ENCODE measurements around the gene HRH4. TPM values are rescaled to one million over a fixed set of nuclear protein-coding genes. Genes with fewer than 3 reads are reported as not detected.
A peak's percentile ranks its signal among the peaks of the same experiment; 100 is the strongest.

HRH4 gene
- total RNA-seq, 1 donor from 2014 or later, result 0.24 TPM

DNA sequence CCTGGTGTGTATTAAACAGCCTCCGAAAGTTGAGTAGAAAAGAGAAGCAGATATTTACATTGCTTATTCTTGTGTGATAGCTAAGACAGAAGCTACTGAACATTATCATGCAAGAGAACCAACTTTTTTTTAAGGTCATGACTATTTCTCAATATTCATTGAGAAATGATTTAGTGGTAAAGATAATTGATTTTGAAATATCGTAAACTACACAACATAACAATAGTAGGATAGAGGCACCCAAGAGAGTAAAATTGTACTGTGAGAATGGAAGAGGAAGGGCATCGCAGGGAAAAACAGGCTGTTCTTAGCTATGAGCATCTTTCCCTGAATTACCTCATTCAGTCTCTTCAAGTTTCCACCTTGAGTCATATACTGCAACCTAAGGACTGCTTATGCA lies 25.2 kb downstream of the HRH4 start:
- no peaks in the 10 kb centered on the region for H3K36me3 Mint-ChIP-seq
- H3K27me3 Mint-ChIP-seq, result no peaks in the 10 kb centered on the region
- DNase-seq (ENCODE audit: extremely low spot score, unreplicated experiment), result no peak
- no peak overlapping the region for H3K27ac Mint-ChIP-seq
- TF ChIP-seq, protein P1, sequence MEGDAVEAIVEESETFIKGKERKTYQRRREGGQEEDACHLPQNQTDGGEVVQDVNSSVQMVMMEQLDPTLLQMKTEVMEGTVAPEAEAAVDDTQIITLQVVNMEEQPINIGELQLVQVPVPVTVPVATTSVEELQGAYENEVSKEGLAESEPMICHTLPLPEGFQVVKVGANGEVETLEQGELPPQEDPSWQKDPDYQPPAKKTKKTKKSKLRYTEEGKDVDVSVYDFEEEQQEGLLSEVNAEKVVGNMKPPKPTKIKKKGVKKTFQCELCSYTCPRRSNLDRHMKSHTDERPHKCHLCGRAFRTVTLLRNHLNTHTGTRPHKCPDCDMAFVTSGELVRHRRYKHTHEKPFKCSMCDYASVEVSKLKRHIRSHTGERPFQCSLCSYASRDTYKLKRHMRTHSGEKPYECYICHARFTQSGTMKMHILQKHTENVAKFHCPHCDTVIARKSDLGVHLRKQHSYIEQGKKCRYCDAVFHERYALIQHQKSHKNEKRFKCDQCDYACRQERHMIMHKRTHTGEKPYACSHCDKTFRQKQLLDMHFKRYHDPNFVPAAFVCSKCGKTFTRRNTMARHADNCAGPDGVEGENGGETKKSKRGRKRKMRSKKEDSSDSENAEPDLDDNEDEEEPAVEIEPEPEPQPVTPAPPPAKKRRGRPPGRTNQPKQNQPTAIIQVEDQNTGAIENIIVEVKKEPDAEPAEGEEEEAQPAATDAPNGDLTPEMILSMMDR (conservative IDR thresholded peaks at IDR 0.05), result no peak
- no peak overlapping the region for H3K4me3 Mint-ChIP-seq
- peaks cover 12% of the 10 kb centered on the region for H3K4me1 Mint-ChIP-seq (ENCODE audit: unreplicated experiment)
- H3K9me3 Mint-ChIP-seq, result no peaks in the 10 kb centered on the region

DNA sequence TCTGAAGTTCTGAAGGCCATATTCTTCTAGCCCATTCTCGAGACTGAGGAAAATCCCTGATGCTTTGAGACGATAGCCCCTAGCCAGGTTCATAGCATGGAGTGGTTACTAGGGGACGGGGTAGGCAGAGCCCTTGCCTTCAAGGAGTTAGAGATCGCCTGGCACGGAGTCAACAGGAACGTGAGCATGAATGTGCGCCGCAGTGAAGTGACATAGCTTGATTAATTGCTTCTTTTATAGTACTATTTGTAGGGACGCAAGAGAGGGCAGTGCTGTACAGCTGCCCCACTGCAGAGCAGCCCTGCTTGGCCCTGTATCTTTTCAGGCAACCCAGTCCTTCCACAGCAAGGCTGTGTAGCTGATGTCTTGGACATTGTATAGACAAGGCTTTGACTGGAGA lies 26.2 kb downstream of the HRH4 start:
- DNase-seq (ENCODE audit: extremely low spot score, unreplicated experiment), result no peak
- Mint-ChIP-seq H3K4me3 (no peak overlapping the region), H3K27me3 (no peaks in the 10 kb centered on the region), H3K9me3 (no peaks in the 10 kb centered on the region), H3K36me3 (no peaks in the 10 kb centered on the region), H3K4me1 (ENCODE audit: unreplicated experiment) (peaks cover 14% of the 10 kb centered on the region), H3K27ac (no peak overlapping the region)
- TF ChIP-seq, protein P1 (conservative IDR thresholded peaks at IDR 0.05), result no peak

DNA sequence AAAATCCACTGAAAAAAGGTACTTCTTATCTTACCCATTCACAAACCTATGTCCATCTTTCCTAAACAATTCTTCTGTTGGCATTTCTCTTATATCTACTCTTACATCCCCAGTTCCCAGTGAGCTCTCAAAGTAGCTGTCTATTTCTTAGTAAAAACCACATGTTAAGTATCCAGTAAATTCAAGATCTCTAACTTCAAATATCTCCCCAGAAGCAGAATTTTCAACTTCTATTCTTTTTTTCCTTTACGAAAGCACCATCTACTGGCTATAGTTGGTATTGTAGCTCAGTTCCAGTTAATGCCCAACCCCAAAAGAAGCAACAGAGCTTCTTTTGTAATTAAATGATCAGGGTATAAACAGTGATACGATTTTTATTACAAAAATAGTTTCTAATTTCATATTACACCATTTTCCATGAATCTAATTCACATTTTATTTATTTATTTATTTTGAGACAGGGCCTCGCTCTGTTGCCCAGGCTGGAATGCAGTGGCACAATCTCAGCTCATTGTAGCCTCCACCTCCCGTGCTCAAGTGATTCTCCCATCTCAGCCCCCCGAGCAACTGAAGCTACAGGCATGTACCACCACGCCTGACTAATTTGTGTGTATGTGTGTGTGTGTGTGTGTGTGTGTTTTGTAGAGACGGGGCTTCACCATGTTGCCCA lies 28.5 kb downstream of the HRH4 start:
- no peak overlapping the region for H3K4me3 Mint-ChIP-seq

DNA sequence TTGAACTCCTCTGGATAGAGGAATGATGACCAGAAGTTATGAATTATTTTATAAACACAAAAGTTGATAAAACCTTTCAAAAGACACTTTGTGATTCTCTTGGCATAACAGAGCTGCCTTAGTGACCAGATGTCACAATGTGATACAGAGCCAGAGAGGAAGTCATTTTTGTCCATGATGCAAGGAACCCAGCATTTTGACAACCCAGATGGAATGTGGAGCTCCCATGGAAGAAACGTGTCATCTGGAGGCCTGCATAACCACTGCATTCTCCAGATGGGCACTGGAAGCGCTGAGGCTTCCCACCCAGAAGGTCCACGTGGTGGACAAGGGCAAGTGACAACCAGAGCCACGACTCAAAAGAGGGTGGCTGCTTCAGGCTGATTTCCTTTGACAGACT lies 30.1 kb downstream of the HRH4 start:
- Mint-ChIP-seq H3K4me3 (no peak overlapping the region), H3K27ac (no peak overlapping the region), H3K9me3 (peaks cover 9% of the 10 kb centered on the region), H3K4me1 (ENCODE audit: unreplicated experiment) (peaks cover 26% of the 10 kb centered on the region), H3K27me3 (no peaks in the 10 kb centered on the region), H3K36me3 (no peaks in the 10 kb centered on the region)
- no peak for DNase-seq (ENCODE audit: extremely low spot score, unreplicated experiment)
- TF ChIP-seq, protein P1 (conservative IDR thresholded peaks at IDR 0.05), result no peak

More for the DNA sequence above, 28.5 kb downstream of the HRH4 start:
- H3K27ac Mint-ChIP-seq, result no peak overlapping the region
- TF ChIP-seq, protein P1 (conservative IDR thresholded peaks at IDR 0.05), result peak; percentile 89
- no peaks in the 10 kb centered on the region for H3K36me3 Mint-ChIP-seq
- no peaks in the 10 kb centered on the region for H3K27me3 Mint-ChIP-seq
- H3K4me1 Mint-ChIP-seq (ENCODE audit: unreplicated experiment), result peaks cover 26% of the 10 kb centered on the region
- DNase-seq (ENCODE audit: extremely low spot score, unreplicated experiment), result no peak
- H3K9me3 Mint-ChIP-seq, result peaks cover 4% of the 10 kb centered on the region

DNA sequence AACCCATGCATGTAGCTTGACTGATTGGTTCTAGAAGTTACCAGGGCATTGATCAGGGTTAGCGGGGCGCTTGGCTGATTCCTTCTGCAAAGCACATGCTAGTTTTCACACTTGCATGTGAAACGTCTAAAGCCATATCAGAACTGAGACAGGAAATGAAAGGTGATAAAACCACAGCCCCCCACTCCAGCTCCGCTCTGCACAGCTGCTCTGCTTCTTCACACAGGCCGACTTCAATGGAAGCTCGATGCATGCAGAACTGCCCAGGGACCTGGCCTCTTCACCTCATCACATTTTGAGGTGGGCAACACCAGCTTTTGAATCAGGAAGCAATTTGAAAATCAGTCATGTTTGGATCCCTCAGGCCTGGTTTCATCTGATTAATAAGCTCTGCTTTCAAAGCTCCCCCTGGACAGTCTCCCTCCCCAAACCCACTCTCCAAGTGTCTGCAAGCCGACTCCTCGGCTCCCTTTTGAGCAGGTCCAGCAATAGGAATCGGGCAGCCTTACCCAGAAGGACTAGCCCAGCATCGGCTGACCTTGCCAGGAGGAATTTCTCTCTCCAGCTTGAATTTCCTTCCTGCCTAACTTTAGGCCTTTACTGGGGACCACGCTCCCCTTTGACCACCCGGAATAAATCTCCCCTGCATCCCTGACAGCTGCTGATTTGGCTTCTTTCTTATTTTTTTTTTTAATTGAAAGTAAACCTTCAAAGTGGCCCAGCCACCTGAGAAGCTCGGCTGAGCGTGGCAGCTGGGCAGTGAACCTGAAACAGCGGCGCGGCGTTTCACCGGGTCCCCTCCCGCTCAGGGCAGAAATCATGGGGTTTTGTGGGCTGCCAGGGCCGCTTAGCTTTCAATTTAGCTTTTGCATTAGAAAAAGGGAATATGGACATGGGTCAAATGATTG lies 31.7 kb downstream of the HRH4 start:
- Mint-ChIP-seq H3K4me3 (peak overlapping the region; percentile 17), H3K27ac (no peak overlapping the region), H3K27me3 (no peaks in the 10 kb centered on the region), H3K4me1 (ENCODE audit: unreplicated experiment) (peaks cover 33% of the 10 kb centered on the region), H3K9me3 (peaks cover 9% of the 10 kb centered on the region), H3K36me3 (no peaks in the 10 kb centered on the region)
- DNase-seq (ENCODE audit: extremely low spot score, unreplicated experiment), result no peak
- TF ChIP-seq, protein P1 (conservative IDR thresholded peaks at IDR 0.05), result no peak
